Tibial nerve (tissue), 4 donors: ENCODE data around the gene PARP1.

Experiments used
- EP300 ChIP-seq, 2 donors: sonication (generic); formaldehyde crosslinking; IDR thresholded peaks; one replicate each; pipeline ENCODE4 v1.6.1; 2017; ENCODE audit warnings: antibody characterized with exemption in 2 of 2, mild to moderate bottlenecking in 1 of 2
- POLR2A ChIP-seq, 2 donors: fragments of 450-650 bp; IDR thresholded peaks; one replicate each; pipeline ENCODE4 v1.6.1; 2017; ENCODE audit warnings: antibody characterized with exemption in 2 of 2, mild to moderate bottlenecking in 2 of 2, moderate library complexity in 2 of 2
- TF ChIP-seq, protein P1 (sequence below), 5 experiments: fragments of 200-600 bp in 3 of 5; fragments of 450-650 bp in 2 of 5; sonication (generic) in 3 of 5; IDR thresholded peaks; one replicate each; pipeline ENCODE4 v1.5.1; 2016 to 2019; ENCODE audit warnings: antibody characterized with exemption in 5 of 5, mild to moderate bottlenecking in 3 of 5, moderate library complexity in 2 of 5

DNA sequence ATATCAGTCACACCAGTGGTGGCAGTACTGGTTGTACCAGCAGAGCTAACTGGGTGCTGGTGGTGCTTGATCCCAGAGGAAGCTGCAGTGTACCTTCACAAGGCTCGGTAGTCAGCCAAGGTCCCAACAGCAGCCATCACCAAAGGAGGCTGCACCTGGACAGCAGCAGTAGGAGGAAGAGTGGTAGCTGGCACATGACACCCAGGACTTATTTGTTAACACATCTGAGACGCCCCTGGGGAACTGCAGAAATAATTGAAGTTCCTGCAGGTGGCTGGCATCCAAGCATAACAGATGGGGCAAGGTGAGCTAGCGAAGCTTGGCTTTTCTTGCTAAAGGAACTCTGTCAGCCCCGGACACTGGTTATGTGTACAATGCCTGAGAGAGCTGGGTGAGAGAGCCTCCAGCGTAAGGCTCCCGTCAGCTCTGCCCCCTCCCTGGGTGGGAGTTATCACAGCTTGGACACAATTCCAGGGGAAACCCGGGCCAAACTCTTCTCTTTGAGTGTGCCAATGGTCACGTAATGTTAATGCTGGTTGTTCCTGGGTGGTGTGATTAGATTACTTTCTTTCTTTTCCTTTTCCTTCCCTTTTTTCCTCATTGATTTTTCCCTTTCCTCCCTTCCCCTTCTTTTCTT is 29.1 kb upstream of the PARP1 start:
- TF ChIP-seq EP300 (IDR thresholded peaks at IDR 0.05) (no peak), POLR2A (IDR thresholded peaks at IDR 0.05) (no peak)
- TF ChIP-seq, protein P1, sequence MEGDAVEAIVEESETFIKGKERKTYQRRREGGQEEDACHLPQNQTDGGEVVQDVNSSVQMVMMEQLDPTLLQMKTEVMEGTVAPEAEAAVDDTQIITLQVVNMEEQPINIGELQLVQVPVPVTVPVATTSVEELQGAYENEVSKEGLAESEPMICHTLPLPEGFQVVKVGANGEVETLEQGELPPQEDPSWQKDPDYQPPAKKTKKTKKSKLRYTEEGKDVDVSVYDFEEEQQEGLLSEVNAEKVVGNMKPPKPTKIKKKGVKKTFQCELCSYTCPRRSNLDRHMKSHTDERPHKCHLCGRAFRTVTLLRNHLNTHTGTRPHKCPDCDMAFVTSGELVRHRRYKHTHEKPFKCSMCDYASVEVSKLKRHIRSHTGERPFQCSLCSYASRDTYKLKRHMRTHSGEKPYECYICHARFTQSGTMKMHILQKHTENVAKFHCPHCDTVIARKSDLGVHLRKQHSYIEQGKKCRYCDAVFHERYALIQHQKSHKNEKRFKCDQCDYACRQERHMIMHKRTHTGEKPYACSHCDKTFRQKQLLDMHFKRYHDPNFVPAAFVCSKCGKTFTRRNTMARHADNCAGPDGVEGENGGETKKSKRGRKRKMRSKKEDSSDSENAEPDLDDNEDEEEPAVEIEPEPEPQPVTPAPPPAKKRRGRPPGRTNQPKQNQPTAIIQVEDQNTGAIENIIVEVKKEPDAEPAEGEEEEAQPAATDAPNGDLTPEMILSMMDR (IDR thresholded peaks at IDR 0.05): no peak
